Kasumi-1 (cell line): ENCODE results near the gene GGTLC3.
"Not testable (repeated sequence)": the region's sequence is repeated elsewhere in the genome, so short reads cannot be mapped to it uniquely, and the experiment has no call there.

Experiments
- DNase-seq, 2 experiments: peaks; one replicate each; lab custom pipeline; 2025; lab: John Stamatoyannopoulos, UW

GGTLC3 gene

DNA sequence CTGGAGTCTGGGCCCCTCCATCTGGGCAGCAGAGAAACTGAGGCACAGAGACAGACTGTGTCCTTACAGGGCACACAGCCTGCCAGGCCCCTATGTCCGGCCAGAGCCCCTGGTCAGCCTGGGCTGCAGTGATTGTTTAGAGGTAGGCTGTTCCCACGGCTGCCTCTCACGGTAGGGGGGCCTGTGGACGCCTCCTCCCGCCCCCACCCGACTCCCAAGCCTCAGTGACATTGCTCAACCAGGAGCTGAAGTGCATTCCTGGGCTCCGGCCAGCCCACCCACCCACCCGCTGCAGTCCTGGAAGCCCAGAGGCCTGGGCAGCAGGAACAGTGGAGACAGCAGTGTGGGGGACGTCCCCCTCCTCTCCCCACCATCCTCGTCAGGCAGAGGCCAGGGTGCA, 4.5 kb downstream of the GGTLC3 start:
- DNase-seq, result not testable (repeated sequence)

DNA sequence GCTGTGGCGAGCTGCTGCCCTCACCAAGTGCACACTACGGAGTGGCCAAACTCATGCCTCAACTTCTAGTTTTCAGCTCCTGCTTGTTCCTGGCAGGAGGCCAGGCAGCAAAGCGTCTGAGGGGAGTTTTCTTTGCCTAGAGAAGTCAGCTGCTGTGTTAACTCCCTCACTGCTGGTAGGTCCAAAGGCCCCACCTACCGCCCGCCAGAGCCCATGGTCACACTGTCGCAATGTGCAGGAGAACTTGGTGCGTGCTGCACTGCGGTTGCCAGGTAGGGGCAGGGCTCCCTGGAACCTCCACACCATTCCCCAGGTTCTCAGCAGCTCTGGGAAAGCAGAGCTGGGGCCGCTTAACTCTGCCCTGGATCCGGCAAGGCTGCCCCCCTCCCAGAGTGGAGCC, 5.6 kb downstream of the GGTLC3 start:
- not testable (repeated sequence) for DNase-seq

DNA sequence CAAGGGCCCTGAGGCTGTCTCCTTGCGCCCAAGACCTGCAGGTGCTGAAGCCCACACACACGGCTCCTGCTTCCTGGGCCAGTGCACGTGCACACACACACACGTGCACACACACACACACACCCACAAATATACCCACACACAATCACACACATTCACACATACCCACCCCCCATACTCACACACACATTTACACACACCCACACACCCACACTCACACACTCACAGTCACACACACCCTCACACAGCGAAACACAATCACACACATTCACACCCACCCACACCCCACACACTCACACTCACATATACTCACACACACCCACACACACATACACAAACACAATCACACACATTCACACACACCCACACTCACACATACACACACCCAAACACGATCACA, 6.6 kb downstream of the GGTLC3 start:
- not testable (repeated sequence) for DNase-seq

DNA sequence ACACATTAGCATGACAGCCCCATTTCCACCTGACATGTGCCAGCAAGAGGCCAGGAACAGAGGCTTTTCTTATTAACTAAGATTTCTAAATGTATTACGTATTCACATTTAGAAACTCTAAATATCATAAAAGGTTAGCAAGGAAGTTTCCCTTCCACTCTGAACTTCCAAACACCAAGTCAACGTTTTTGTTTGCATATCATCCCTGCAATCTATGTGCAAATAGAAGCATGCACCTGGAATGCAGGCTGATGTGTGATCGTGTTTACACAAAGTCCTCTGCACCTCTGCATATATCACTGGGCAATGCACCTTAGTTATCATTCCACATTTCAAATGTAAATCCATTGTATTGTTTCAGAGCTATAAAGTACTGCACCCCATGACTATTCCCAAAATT, 21.7 kb downstream of the GGTLC3 start:
- DNase-seq, result not testable (repeated sequence)
